ENCODE results near the gene S100A5. TPM values are rescaled to one million over a fixed set of nuclear protein-coding genes. Genes with fewer than 3 reads are reported as not detected.

The S100A5 gene
- total and polyA plus RNA-seq, 9 of the 15 experiments (the other 6 are each of a cell fraction or from before 2014, with no cell fraction given): 0.56 to 1.4 (median 0.64) TPM; not detected in 5

- TF ChIP-seq, protein P1, sequence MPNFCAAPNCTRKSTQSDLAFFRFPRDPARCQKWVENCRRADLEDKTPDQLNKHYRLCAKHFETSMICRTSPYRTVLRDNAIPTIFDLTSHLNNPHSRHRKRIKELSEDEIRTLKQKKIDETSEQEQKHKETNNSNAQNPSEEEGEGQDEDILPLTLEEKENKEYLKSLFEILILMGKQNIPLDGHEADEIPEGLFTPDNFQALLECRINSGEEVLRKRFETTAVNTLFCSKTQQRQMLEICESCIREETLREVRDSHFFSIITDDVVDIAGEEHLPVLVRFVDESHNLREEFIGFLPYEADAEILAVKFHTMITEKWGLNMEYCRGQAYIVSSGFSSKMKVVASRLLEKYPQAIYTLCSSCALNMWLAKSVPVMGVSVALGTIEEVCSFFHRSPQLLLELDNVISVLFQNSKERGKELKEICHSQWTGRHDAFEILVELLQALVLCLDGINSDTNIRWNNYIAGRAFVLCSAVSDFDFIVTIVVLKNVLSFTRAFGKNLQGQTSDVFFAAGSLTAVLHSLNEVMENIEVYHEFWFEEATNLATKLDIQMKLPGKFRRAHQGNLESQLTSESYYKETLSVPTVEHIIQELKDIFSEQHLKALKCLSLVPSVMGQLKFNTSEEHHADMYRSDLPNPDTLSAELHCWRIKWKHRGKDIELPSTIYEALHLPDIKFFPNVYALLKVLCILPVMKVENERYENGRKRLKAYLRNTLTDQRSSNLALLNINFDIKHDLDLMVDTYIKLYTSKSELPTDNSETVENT (CRISPR knock-in tag; IDR thresholded peaks at IDR 0.05): no peak
- TF ChIP-seq CCAR2 (IDR thresholded peaks at IDR 0.05; ENCODE audit: low read depth, low read length) (no peak), PHB (CRISPR knock-in tag; IDR thresholded peaks at IDR 0.05) (no peak)
These were observed 26.0 kb upstream of the S100A5 start (continued) for GRCh38 chr1:153566414-153567371.

GRCh38 chr1:153565529-153566374 lies 25.0 kb upstream of the S100A5 start, which contains the start of gene S100A2:
Gene S100A2, minus strand, starts transcription at chr1:153565844. Its CDS starts 1,967 bp downstream, at chr1:153563877.
- Histone ChIP-seq H3K4me1 (replicated peaks in 1 of 2; ENCODE audit: control insufficient read depth in 2 of 2, insufficient read depth in 2 of 2, low read length in 2 of 2) (peaks cover 35 to 38% of the 10 kb centered on the region in 2 experiments), H3K9ac (ENCODE audit: insufficient read depth in 1 of 2, low read depth in 2 of 2, low read length in 2 of 2) (peak within 1 kb of the TSS; percentile 60 to 89; a peak in 3 of 4 replicates), H2AFZ (ENCODE audit: low read depth, low read length) (peak within 1 kb of the TSS; percentile 91), H3K4me3 (no peak within 1 kb of the TSS), H3K27me3 (ENCODE audit: control insufficient read depth in 2 of 2, insufficient read depth in 2 of 2, low read length in 2 of 2) (no peaks in the 10 kb centered on the region), H3K27ac (ENCODE audit: extremely low read depth, low read depth, low read length) (peak within 1 kb of the TSS; percentile 95), H3K4me2 (ENCODE audit: insufficient read depth, low read length) (peak within 1 kb of the TSS; percentile 62), H3K9me1 (ENCODE audit: control insufficient read depth, insufficient read depth, low read length) (peaks cover 9% of the 10 kb centered on the region), H3K79me2 (ENCODE audit: control insufficient read depth, insufficient read depth, low read length) (no peaks in the 10 kb centered on the region), H4K20me1 (replicated peaks; ENCODE audit: control insufficient read depth, insufficient read depth, low read length) (no peaks in the 10 kb centered on the region), H3K9me3 (replicated peaks; ENCODE audit: control insufficient read depth, insufficient read depth, low read depth, low read length) (no peaks in the 10 kb centered on the region), H3K36me3 (ENCODE audit: control insufficient read depth, insufficient read depth, low read length) (no peaks in the 10 kb centered on the region)
- 57% methylated on average over 8 of the region's 8 CpGs for WGBS (ENCODE audit: insufficient coverage, low coverage, missing lambda C conversion rate)
- POLR2A ChIA-PET: interaction anchor here (1.0 to 1.2 kb wide), 3 partner anchors 37 to 63 kb away, joined by 3 to 4 read pairs (median 3); partner anchors contain the start of gene S100A1
- intact Hi-C loops (cut with micrococcal nuclease): loop anchor here (5.0 kb wide), 1 partner anchor 182 kb away; no protein-coding TSS in a partner anchor
- in situ Hi-C loops (cut with MboI): loop anchor here (5.0 to 10.0 kb wide), 2 partner anchors 33 to 51 kb away; no protein-coding TSS in a partner anchor
- BruUV-seq (replicated peaks): no TSS peak
- DNase-seq (ENCODE audit: extremely low read depth in 1 of 4, low spot score in 3 of 4) (peak in 1 of 4 experiments; percentile 35), ATAC-seq (peak; percentile 31), FAIRE-seq (peak; percentile 42)
- CTCF ChIA-PET (ENCODE audit: low intra/inter-chr PET ratio): interaction anchor here (5.0 kb wide), 1 partner anchor 55 kb away, joined by 58 read pairs; no protein-coding TSS in a partner anchor
- TF ChIP-seq ETS1 (conservative IDR thresholded peaks at IDR 0.05; ENCODE audit: control insufficient read depth, low read depth, low read length) (no peak), PTTG1 (tag; IDR thresholded peaks at IDR 0.05; ENCODE audit: low read depth) (0 out of 2 replicates have a peak, but pooled peaks have one; percentile 25), SMAD3 (CRISPR knock-in tag; conservative IDR thresholded peaks at IDR 0.05) (0 out of 2 replicates have a peak, but pooled peaks have one; percentile 44), RNF2 (IDR thresholded peaks at IDR 0.05) (no peak), FUS (optimal IDR thresholded peaks at IDR 0.05; ENCODE audit: low read depth, low read length) (no peak), ZNF592 (IDR thresholded peaks at IDR 0.05) (peak; percentile 75)

Data from K562 (cell line).